Measurements from ENCODE around the gene AKNA. TPM values are rescaled to one million over a fixed set of nuclear protein-coding genes. Genes with fewer than 3 reads are reported as not detected.

Gene AKNA
- total RNA-seq, 4 donors from 2014 or later = 34.8 to 63.2 (median 48.6) TPM

DNA sequence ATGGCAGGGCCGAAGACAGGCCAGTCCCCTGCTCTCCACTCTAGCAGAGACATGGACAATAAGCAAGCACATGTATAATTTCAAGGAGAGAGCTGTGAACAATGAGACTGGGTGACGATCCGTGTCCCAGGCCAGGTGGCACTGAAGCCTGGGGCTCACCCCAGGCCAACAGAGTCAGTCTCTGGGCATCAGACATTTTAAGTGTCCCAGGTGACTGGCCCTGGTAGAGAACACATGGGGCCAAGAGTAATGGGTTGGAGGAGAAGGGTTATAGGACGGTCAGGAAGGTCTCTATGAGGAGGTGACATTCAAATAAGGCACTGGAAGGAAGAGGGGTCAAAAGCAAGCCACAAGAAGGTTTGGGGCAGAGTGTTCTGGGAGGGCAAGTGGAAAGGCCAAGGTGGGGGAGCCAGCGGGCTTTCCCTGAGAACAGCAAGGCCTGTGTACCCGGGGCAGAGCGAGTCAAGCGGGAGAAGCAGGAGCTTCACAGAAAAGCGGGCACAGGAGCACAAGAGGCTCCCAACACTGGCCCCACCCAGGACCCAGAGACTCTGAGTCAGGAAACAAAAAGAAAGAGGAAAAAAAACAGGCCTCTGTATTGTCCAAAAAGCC lies 1.1 kb upstream of the AKNA start:
- Histone ChIP-seq H3K9me3 (no peaks in the 10 kb centered on the region), H3K27me3 (no peaks in the 10 kb centered on the region), H3K4me1 (peaks cover 33 to 94% (median 84%) of the 10 kb centered on the region in 4 donors), H3K27ac (peak overlapping the region; percentile 86 to 91 (median 90)), H3K4me3 (no peak overlapping the region), H3K36me3 (no peaks in the 10 kb centered on the region)
- TF ChIP-seq EP300 (IDR thresholded peaks at IDR 0.05; ENCODE audit: low read depth) = no peak
- no peak for TF ChIP-seq POLR2AphosphoS5 (IDR thresholded peaks at IDR 0.05)
- no peak for TF ChIP-seq POLR2A (IDR thresholded peaks at IDR 0.05)
- WGBS, 2 donors (ENCODE audit: low coverage in 1 of 2) = 61 to 94% methylated on average over 3 to 9 of the region's 9 CpGs
- DNase-seq = no peak
- in situ Hi-C loops (cut with MboI; ENCODE audit: low pct_ligation_motif_present in 1 of 4, low pct_unique_long_range_greater_than_20kb in 1 of 4, low sequenced_read_pairs in 3 of 4) (no loop called here), intact Hi-C loops (cut with DNase I; ENCODE audit: low total_unique reads) (no loop called here)

DNA sequence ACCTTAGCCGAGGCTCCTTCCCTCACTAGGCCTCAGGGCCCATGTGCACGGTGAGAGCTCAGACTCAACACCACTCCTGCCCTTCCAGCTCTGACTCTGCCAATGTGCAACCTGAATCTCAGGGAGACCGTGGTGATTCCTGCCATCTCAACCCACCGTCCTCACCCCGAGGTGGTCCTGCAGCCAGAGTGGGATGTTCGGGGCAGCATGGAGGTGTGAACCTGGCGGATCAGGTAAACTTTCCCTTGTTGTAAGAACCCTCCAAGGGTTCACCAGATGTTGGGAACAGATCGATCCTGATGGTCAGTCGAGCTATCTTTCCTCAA lies 538 bp upstream of the AKNA start:
- Histone ChIP-seq H3K4me3 (peak overlapping the region in 3 of 4 donors; percentile 39 to 59 (median 46)), H3K9me3 (no peaks in the 10 kb centered on the region), H3K27ac (peak overlapping the region; percentile 86 to 91 (median 90)), H3K36me3 (no peaks in the 10 kb centered on the region), H3K27me3 (no peaks in the 10 kb centered on the region), H3K4me1 (peaks cover 33 to 94% (median 86%) of the 10 kb centered on the region in 4 donors)
- no peak for DNase-seq
- no peak for TF ChIP-seq POLR2A (IDR thresholded peaks at IDR 0.05)
- TF ChIP-seq, protein P1, sequence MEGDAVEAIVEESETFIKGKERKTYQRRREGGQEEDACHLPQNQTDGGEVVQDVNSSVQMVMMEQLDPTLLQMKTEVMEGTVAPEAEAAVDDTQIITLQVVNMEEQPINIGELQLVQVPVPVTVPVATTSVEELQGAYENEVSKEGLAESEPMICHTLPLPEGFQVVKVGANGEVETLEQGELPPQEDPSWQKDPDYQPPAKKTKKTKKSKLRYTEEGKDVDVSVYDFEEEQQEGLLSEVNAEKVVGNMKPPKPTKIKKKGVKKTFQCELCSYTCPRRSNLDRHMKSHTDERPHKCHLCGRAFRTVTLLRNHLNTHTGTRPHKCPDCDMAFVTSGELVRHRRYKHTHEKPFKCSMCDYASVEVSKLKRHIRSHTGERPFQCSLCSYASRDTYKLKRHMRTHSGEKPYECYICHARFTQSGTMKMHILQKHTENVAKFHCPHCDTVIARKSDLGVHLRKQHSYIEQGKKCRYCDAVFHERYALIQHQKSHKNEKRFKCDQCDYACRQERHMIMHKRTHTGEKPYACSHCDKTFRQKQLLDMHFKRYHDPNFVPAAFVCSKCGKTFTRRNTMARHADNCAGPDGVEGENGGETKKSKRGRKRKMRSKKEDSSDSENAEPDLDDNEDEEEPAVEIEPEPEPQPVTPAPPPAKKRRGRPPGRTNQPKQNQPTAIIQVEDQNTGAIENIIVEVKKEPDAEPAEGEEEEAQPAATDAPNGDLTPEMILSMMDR (IDR thresholded peaks at IDR 0.05) = no peak
- no peak for TF ChIP-seq POLR2AphosphoS5 (IDR thresholded peaks at IDR 0.05)
- TF ChIP-seq EP300 (IDR thresholded peaks at IDR 0.05; ENCODE audit: low read depth) = no peak
- 63% methylated on average over 9 of the region's 9 CpGs; no CpG with 5 or more reads in 1 of the 2 donors for WGBS, 2 donors (ENCODE audit: low coverage in 1 of 2)
- intact Hi-C loops (cut with DNase I; ENCODE audit: low total_unique reads) (no loop called here), in situ Hi-C loops (cut with MboI; ENCODE audit: low pct_ligation_motif_present in 1 of 4, low pct_unique_long_range_greater_than_20kb in 1 of 4, low sequenced_read_pairs in 3 of 4) (no loop called here)

DNA sequence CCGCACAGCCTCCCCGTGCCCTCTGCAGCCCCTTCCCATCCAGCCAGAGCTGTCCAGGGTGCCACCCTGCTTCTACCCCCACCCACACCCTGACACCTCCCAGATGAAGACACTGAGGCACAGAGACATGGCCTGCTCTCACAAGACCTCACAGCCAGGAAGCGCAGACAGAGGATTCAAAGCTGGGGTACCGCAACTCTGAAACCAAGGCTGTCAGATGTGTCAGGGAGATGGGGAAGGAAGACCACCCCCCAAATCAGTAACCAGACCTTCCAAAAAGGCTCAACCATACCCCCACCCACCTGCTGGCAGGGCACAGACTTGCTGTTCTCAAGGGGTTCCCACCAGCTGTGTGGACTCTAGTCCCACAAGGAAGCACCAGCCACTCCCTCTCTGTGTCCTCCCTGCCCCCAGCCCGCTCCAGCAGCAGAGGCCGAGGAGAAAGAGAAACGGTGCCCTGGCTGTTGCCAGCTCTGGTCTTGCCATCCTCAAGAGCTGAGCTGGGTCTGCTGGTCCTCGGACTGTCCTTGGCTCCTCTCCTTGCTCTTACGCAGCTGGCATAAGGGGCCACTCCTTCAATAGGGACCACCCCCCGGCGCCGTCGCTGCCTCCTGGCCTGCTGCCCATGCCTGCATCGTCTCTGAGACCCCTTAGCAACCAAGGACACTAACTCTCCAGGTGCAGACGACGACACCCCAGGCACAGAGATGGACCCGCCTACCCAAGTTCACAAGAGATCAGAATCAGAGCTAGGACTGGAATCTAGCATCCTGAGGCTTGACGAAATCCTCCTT lies 699 bp downstream of the AKNA start:
- 20% methylated on average over 15 of the region's 18 CpGs; no CpG with 5 or more reads in 1 of the 2 donors for WGBS, 2 donors (ENCODE audit: low coverage in 1 of 2)
- in situ Hi-C loops (cut with MboI; ENCODE audit: low pct_ligation_motif_present in 1 of 4, low pct_unique_long_range_greater_than_20kb in 1 of 4, low sequenced_read_pairs in 3 of 4) (no loop called here), intact Hi-C loops (cut with DNase I; ENCODE audit: low total_unique reads) (no loop called here)
- peak; percentile 76 for DNase-seq
- H3K9me3 ChIP-seq = no peaks in the 10 kb centered on the region
- TF ChIP-seq, protein P1 (IDR thresholded peaks at IDR 0.05) = peak in 1 of 5 experiments; percentile 41
- TF ChIP-seq EP300 (IDR thresholded peaks at IDR 0.05; ENCODE audit: low read depth) (no peak), POLR2A (IDR thresholded peaks at IDR 0.05) (no peak), POLR2AphosphoS5 (IDR thresholded peaks at IDR 0.05) (no peak)
- H3K27ac ChIP-seq = peak overlapping the region; percentile 86 to 91 (median 90)
- H3K36me3 ChIP-seq = no peaks in the 10 kb centered on the region
- peak overlapping the region; percentile 10 to 59 (median 42) for H3K4me3 ChIP-seq
- H3K4me1 ChIP-seq = peaks cover 39 to 89% (median 82%) of the 10 kb centered on the region in 4 donors
- H3K27me3 ChIP-seq = no peaks in the 10 kb centered on the region

DNA sequence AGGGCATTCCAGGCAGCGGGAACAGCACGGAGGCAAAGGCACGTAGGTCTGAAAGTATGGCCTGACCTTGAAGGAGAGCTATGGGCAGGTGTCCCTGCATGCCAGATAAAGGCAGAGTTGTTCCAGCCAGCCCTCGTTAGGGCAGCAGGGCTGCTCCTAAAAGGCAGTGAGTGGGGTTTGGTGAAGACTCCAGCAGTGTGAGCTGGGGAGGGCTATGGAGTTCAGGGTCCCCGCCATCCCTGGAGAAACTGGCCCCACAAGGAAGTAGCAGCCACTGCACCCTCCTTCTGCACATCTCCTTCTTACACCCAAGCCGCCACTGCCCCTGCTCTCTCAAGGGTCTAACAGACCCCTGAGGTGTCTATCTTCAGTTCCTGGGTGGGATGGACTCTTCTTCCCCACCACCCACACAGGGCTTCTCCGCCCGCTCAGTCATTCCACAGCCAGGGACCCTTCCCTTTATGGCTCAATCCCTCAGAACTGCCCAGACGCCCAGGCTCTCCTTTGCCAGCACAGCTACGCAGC lies 1.4 kb downstream of the AKNA start:
- H3K4me1 ChIP-seq = peaks cover 39 to 89% (median 78%) of the 10 kb centered on the region in 4 donors
- intact Hi-C loops (cut with DNase I; ENCODE audit: low total_unique reads) = no loop called here
- no peaks in the 10 kb centered on the region for H3K27me3 ChIP-seq
- in situ Hi-C loops (cut with MboI; ENCODE audit: low pct_ligation_motif_present in 1 of 4, low pct_unique_long_range_greater_than_20kb in 1 of 4, low sequenced_read_pairs in 3 of 4) = no loop called here
- no peaks in the 10 kb centered on the region for H3K36me3 ChIP-seq
- H3K27ac ChIP-seq = peak overlapping the region; percentile 86 to 91 (median 90)
- no peaks in the 10 kb centered on the region for H3K9me3 ChIP-seq
- DNase-seq = no peak
- 41 to 42% methylated on average over 5 to 10 of the region's 10 CpGs for WGBS, 2 donors (ENCODE audit: low coverage in 1 of 2)
- TF ChIP-seq, protein P1 (IDR thresholded peaks at IDR 0.05) = no peak
- no peak for TF ChIP-seq POLR2AphosphoS5 (IDR thresholded peaks at IDR 0.05)
- no peak for TF ChIP-seq POLR2A (IDR thresholded peaks at IDR 0.05)
- no peak for TF ChIP-seq EP300 (IDR thresholded peaks at IDR 0.05; ENCODE audit: low read depth)
- H3K4me3 ChIP-seq = peak overlapping the region; percentile 10 to 59 (median 42)
